WI38 (cell line): Measurements from ENCODE around the gene PRKD1.

ENCODE experiments used
- H3K4me3 ChIP-seq: 2 replicates; pipeline ENCODE4 v1.5.1; 2011; ENCODE audit warnings: low read depth, mild to moderate bottlenecking, control low read depth, low read length
- TF ChIP-seq, protein P1 (sequence below): IDR thresholded peaks from 2 replicates; pipeline ENCODE4 v1.5.1; 2012; ENCODE audit warnings: low read depth, mild to moderate bottlenecking, control low read depth, low read length

Gene PRKD1

DNA sequence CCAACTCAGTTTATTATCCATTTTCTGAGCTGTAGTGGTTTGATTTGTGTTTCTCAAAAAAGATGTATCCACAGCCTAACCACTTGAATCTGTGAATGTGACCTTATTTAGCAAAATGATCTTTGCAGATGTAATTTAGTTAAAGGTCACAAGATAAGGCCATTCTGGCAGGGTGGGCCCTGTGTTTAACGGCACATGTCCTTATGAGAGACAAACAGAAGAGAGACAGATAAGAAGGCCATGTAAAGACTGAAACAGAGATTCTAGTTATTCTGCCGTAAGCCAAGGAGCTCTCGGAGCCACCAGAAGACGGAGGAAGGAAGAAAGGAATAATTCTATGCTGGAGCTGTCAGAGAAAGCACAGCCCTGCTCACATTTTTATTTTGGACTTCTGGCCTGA is 374.2 kb downstream of the PRKD1 start:
- H3K4me3 ChIP-seq, result no peak overlapping the region
- TF ChIP-seq, protein P1, sequence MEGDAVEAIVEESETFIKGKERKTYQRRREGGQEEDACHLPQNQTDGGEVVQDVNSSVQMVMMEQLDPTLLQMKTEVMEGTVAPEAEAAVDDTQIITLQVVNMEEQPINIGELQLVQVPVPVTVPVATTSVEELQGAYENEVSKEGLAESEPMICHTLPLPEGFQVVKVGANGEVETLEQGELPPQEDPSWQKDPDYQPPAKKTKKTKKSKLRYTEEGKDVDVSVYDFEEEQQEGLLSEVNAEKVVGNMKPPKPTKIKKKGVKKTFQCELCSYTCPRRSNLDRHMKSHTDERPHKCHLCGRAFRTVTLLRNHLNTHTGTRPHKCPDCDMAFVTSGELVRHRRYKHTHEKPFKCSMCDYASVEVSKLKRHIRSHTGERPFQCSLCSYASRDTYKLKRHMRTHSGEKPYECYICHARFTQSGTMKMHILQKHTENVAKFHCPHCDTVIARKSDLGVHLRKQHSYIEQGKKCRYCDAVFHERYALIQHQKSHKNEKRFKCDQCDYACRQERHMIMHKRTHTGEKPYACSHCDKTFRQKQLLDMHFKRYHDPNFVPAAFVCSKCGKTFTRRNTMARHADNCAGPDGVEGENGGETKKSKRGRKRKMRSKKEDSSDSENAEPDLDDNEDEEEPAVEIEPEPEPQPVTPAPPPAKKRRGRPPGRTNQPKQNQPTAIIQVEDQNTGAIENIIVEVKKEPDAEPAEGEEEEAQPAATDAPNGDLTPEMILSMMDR, result no peak

DNA sequence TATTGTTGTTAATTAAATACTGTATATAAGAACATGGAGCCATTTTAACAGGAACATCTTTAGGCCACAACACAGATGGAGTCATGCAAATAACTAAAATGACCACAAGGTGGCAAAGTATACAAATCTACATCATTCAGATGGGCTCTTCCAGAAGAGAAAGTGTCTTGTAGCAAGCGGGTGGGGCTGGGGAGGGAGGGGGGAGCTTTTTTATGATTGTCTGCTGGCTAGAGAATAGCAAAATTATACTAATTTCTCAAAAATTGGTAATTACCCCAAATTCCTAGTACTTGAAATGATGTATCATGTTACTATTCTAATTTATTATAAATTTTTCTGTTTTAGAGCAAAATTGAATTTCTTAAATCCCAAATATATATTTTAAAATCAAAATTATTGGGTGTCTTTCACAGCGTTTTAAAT is 378.7 kb downstream of the PRKD1 start:
- H3K4me3 ChIP-seq, result no peak overlapping the region
- TF ChIP-seq, protein P1, result no peak

DNA sequence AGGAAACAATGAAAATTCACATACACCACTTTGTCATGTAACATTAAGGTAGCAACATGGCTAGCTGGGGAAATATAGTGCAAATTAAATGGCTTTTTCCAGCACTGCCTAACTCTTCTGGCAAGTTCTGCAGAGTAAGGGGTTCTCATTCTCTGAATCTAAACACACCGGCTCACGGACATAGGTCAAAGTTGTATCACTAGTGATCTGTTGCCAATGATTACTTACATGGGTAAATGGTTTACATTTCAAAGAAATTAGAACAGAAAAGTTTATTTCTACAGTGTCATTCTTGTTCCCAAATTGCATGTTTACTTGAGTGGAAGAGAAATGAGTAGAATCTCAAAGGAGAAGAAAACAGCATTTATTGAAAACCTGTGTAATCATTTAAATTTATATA is 381.9 kb downstream of the PRKD1 start:
- TF ChIP-seq, protein P1, result no peak
- H3K4me3 ChIP-seq, result no peak overlapping the region

DNA sequence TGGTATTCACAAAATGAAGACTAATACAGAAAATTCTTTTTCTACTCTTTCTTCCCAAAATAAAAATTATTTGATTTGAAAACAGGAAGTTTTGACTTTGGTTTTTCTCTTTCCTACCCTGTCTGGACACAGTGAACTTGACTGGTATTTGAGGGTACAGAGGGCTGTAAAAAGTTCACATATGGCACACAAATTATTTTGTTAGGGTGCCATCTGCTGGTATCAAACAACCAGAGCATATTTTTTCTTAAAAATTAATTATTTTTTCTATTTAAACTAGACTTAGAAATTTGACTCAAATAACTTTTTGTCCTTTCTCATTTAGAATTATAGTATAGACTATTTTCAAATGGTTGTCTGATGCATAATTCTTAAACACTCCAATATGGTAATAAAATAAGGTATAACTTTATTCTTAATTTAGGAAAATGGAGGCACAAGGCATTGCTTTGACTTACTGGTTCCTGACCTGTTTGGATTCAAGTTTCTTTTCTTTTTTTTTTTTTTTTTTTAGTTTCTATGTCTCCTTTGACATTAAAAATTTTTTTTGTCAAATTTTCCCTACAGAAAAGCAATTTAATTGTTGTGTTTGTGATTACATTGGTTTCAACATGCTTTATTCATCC is 390.6 kb downstream of the PRKD1 start:
- no peak overlapping the region for H3K4me3 ChIP-seq
- TF ChIP-seq, protein P1, result no peak

DNA sequence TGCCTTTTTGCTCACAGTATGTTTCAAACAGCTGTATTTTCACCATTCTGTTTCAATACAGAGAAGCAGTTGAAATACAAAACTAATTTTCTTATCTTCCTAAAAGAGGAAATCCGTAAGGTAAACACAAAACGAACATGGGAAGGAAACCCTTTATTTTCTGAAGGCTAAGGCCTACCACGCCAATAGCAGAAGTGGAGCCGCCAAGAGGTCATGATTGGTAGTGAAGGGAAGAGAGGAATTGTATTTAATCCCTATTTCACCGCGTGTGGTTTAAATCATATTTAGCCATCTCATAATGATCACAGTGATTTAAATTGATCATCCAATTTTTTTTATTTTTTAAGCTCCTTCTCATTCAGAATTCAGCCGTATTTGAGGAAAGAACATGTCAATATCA is 398.2 kb downstream of the PRKD1 start:
- TF ChIP-seq, protein P1, result peak; percentile 50
- H3K4me3 ChIP-seq, result no peak overlapping the region

DNA sequence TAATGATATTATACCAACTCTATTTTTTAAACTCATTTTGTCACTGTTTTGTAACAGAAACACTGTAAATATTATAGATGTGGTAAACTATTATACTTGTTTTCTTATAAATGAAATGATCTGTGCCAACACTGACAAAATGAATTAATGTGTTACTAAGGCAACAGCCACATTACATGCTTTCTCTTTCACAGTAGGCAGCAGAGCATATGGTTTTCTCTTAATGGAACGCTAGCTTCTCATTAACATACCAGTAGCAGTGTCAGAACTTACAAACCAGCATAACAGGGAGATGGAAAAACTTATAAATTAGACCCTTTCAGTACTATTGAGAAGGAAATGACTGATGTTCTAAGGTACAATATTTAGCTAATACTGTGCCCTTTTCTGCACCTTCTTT is 398.8 kb downstream of the PRKD1 start:
- TF ChIP-seq, protein P1, result no peak
- H3K4me3 ChIP-seq, result no peak overlapping the region

DNA sequence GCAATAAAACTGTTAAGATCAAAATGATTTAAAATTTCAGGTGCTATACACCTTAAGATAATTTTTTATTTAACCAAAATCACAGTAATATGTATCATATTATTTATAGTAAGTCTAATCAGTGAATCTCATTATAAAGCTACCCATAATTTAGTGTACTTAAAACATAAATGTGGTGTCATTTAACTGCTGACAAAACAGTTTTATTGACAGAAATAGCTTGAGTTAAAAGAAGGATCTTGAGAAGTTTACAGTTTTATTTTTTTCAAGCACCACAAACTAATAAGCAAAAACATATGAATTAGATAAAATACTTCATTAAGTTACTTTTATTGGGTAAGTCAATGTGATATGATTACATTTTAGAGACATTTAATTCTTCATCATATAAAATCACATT is 400.4 kb downstream of the PRKD1 start:
- H3K4me3 ChIP-seq, result no peak overlapping the region
- TF ChIP-seq, protein P1, result no peak
